Nephron progenitor cell (in vitro differentiated cells): ENCODE measurements around the gene FCGBP.

ENCODE experiments used
- DNase-seq: peaks from one replicate; pipeline ENCODE4 v3.0.0; 2021
- H3K27ac Mint-ChIP-seq: 2 replicates; pipeline ENCODE4 v1.8.0; 2021; ENCODE audit warnings: mild to moderate bottlenecking, moderate library complexity, mixed read lengths
- H3K27me3 Mint-ChIP-seq: 2 replicates; pipeline ENCODE4 v1.8.0; 2021; ENCODE audit warnings: mild to moderate bottlenecking, low read depth, mixed read lengths; ENCODE audit not compliant: poor library complexity
- H3K36me3 Mint-ChIP-seq: 2 replicates; pipeline ENCODE4 v1.8.0; 2021; ENCODE audit warnings: low read depth, mixed read lengths
- H3K4me1 Mint-ChIP-seq: 2 replicates; pipeline ENCODE4 v1.8.0; 2021; ENCODE audit warnings: mixed read lengths
- H3K4me3 Mint-ChIP-seq: 2 replicates; pipeline ENCODE4 v1.8.0; 2021; ENCODE audit warnings: mild to moderate bottlenecking, moderate library complexity, mixed read lengths
- H3K9me3 Mint-ChIP-seq: 2 replicates; pipeline ENCODE4 v1.8.0; 2021; ENCODE audit warnings: mild to moderate bottlenecking, moderate library complexity, mixed read lengths
- TF ChIP-seq, protein P1 (sequence below): fragments of 200-600 bp; sonication (generic); IDR thresholded peaks from 2 replicates; pipeline ENCODE4 v1.5.0; 2021; ENCODE audit warnings: antibody characterized with exemption

Gene FCGBP

DNA sequence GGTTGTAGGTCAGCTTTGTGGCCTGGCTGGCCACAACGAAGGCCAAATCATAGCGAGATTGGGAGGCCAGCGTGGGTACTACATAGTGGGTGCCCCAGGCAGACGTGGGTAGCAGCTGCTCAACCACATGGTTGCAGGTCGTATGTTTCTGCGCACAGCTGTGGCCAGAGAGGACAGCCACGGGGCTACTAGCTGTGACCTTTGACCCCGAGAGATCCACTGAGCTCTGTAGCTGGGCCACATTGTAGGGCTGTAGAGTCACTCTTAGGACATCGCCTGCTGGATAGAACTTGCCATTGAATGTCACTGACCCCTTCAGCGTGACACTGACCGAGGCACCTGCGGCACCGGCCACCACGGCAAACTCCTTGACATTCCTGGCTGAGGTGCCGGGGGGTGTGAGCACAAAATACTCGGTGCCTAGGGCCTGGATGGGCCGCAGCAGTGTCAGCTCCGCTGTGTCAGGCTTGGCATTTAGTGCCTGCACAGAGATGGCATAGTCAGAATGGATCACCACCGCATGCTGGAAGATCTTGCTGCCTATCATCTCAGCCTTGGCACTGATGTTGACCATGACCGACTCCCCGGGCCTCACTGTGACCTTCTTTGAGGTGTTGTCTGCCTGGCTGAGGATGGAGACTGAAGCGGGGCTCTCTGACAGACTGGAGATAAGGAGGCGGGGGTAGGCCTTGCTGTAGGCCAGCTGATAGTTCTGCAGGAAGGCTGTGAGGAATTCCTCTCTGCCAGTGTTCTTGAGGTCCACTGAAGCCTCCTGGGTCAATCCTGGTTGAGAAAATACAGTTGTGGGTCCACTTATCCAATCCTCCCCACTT, 6.7 kb downstream of the FCGBP start:
- no peak overlapping the region for H3K4me3 Mint-ChIP-seq
- H3K27ac Mint-ChIP-seq = peak overlapping the region; percentile 32
- H3K27me3 Mint-ChIP-seq = peaks cover 25% of the 10 kb centered on the region
- DNase-seq = no peak
- TF ChIP-seq, protein P1, sequence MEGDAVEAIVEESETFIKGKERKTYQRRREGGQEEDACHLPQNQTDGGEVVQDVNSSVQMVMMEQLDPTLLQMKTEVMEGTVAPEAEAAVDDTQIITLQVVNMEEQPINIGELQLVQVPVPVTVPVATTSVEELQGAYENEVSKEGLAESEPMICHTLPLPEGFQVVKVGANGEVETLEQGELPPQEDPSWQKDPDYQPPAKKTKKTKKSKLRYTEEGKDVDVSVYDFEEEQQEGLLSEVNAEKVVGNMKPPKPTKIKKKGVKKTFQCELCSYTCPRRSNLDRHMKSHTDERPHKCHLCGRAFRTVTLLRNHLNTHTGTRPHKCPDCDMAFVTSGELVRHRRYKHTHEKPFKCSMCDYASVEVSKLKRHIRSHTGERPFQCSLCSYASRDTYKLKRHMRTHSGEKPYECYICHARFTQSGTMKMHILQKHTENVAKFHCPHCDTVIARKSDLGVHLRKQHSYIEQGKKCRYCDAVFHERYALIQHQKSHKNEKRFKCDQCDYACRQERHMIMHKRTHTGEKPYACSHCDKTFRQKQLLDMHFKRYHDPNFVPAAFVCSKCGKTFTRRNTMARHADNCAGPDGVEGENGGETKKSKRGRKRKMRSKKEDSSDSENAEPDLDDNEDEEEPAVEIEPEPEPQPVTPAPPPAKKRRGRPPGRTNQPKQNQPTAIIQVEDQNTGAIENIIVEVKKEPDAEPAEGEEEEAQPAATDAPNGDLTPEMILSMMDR = no peak
- H3K36me3 Mint-ChIP-seq = no peaks in the 10 kb centered on the region
- peaks cover 11% of the 10 kb centered on the region for H3K9me3 Mint-ChIP-seq
- H3K4me1 Mint-ChIP-seq = no peaks in the 10 kb centered on the region

DNA sequence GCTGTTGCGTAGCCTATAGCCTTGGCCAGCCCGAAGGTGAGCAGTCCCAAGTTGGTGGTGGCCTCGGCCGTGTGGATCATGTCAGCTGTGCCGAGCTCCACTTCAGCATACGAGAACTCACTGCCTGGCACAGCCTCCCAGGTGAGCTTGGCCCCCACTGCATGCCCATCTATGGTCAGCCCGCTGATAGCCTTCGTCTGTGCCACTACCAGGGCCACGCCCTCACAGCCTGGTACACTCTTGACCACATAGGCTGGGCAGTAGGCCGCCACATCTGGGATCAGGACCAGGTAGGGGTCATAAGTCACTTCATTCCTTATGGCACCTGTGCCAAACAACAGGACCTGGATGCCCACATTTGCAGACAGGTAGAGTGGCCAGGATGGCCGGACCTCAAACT, 7.4 kb downstream of the FCGBP start:
- no peaks in the 10 kb centered on the region for H3K36me3 Mint-ChIP-seq
- peaks cover 25% of the 10 kb centered on the region for H3K27me3 Mint-ChIP-seq
- no peak for DNase-seq
- H3K9me3 Mint-ChIP-seq = peaks cover 11% of the 10 kb centered on the region
- TF ChIP-seq, protein P1 = no peak
- no peaks in the 10 kb centered on the region for H3K4me1 Mint-ChIP-seq
- no peak overlapping the region for H3K4me3 Mint-ChIP-seq
- H3K27ac Mint-ChIP-seq = no peak overlapping the region

DNA sequence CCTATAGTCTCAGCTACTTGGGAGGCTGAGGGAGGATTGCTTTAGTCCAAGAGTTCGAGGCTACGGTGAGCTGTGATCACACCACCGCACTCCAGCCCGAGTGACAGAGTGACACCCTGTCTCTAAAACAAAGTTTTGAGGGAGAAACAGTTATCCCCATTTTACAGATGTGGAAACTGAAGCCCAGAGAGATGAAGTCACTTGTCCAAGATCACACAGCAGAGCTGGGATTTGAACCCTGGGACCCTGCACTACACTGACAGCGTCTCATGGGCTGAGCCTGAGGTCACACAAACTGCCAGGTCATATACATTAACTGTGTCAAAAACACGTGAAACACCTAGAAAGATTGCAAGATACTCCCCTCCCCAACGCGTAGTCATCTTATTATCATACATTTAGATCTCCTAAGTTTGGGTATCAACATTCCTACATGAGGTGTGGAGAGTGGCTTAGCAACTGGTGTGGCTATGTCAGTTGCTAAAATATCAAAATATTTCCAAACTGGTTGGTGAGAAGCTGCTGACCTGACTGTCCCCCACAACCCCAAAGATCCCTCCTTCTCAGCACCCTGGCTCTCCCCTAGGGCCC, 8.2 kb downstream of the FCGBP start:
- no peaks in the 10 kb centered on the region for H3K36me3 Mint-ChIP-seq
- TF ChIP-seq, protein P1 = no peak
- no peak overlapping the region for H3K27ac Mint-ChIP-seq
- peaks cover 11% of the 10 kb centered on the region for H3K9me3 Mint-ChIP-seq
- H3K4me1 Mint-ChIP-seq = no peaks in the 10 kb centered on the region
- no peak for DNase-seq
- no peak overlapping the region for H3K4me3 Mint-ChIP-seq
- peaks cover 27% of the 10 kb centered on the region for H3K27me3 Mint-ChIP-seq

DNA sequence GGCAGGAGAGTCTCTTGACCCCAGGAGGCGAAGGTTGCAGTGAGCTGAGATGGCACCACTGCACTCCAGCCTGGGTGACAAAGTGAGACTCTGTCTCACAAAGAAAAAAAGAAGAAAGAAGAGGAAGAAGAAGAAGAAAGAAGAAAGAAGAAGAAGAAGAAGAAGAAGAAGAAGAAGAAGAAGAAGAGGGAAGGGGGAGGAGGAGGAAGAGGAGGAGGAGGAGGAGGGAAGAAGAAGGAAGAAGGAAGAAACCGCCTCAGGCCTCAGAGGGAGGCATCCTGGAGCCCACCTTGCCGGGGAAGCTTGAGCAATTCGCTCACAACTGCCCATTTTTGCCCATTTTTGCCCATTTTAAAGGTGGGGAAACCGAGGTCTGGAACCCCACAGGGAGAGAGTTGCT, 9.5 kb downstream of the FCGBP start:
- H3K4me1 Mint-ChIP-seq = no peaks in the 10 kb centered on the region
- TF ChIP-seq, protein P1 = no peak
- no peak overlapping the region for H3K27ac Mint-ChIP-seq
- peaks cover 5% of the 10 kb centered on the region for H3K9me3 Mint-ChIP-seq
- H3K4me3 Mint-ChIP-seq = no peak overlapping the region
- no peaks in the 10 kb centered on the region for H3K36me3 Mint-ChIP-seq
- DNase-seq = no peak
- H3K27me3 Mint-ChIP-seq = peaks cover 17% of the 10 kb centered on the region

DNA sequence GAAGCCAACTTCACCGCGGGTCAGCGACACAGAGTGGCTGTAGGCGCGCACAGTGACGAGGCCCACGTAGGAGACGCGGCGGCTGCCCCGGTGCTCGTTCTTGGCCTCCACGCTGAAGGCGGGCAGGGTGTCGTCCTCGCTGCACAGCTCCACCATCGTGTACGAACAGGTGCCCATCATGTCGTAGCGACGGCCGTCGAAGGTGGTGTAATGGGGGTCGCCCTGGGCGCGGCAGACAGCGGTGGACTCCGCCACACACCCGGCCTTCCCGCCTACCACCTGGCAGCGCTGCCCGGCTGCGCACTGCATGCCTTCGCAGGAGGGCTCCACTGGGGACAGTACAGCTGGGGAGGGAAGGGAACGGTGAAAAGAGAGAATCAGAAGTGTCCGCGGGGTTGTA, 10.0 kb downstream of the FCGBP start:
- TF ChIP-seq, protein P1 = no peak
- Mint-ChIP-seq H3K9me3 (no peaks in the 10 kb centered on the region), H3K36me3 (no peaks in the 10 kb centered on the region), H3K27me3 (peaks cover 16% of the 10 kb centered on the region), H3K27ac (no peak overlapping the region), H3K4me3 (no peak overlapping the region), H3K4me1 (no peaks in the 10 kb centered on the region)
- DNase-seq = no peak
